GM04504 (cell line): ENCODE results near the gene NDUFAF3.
A peak's percentile ranks its signal among the peaks of the same experiment; 100 is the strongest.
"Not testable (repeated sequence)": the region's sequence is repeated elsewhere in the genome, so short reads cannot be mapped to it uniquely, and the experiment has no call there.

Source experiments
- DNase-seq: peaks from one replicate; pipeline ENCODE4 v3.0.0-alpha.2; 2012; ENCODE audit warnings: low read depth

The NDUFAF3 gene

GRCh38 chr3:49001155-49001554 lies 20.8 kb upstream of the NDUFAF3 start:
- no peak for DNase-seq

DNA sequence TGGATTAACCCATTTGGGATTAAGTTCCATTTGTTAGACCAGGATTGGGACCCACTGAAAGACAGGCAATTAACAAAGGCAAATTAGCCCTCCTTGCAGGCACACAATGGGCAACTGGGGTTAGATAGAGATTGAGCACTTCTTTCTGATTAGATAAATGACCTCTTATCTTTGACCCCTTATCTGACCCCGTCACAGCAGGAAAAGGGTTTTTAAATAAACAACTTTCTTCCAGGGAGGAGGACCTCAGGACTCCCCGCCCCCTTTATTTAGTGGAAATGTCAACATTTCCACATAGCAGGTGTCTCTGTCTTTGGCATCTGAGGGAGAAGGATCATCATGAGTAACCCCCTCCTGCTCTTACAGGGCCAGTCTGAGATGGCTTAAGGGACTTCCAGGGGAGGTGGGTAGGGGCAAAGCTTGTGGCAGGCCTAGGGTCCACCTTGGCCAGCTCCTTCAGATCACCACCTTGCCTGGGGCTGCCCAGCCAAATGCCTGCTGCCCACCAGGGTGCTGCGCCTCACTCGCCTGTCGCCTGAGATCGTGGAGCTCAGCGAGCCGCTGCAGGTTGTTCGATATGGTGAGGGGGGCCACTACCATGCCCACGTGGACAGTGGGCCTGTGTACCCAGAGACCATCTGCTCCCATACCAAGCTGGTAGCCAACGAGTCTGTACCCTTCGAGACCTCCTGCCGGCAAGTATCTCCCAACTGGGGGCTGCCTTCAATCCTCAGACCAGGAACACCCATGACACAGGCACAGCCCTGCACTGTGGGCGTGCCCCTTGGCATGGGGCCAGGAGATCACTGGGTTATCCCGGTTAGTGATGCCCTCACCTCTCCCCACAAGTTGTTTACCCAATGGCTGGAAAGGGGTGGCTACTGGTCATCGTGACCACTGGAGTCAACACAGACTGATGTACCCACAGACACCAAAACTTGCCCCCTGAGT lies 17.3 kb upstream of the NDUFAF3 start:
- no peak for DNase-seq

GRCh38 chr3:49005303-49005680 lies 16.6 kb upstream of the NDUFAF3 start:
- no peak for DNase-seq

GRCh38 chr3:49005998-49006397 lies 15.9 kb upstream of the NDUFAF3 start:
- no peak for DNase-seq

- no peak for DNase-seq
Measured at GRCh38 chr3:49006408-49007067, 15.4 kb upstream of the NDUFAF3 start.

GRCh38 chr3:49007068-49007770 lies 14.7 kb upstream of the NDUFAF3 start, which contains the start of gene WDR6:
Gene WDR6, plus strand, starts transcription at chr3:49007391. Its CDS starts 41 bp downstream, at chr3:49007432.
- DNase-seq = peak; percentile 94

GRCh38 chr3:49007771-49008528 lies 14.0 kb upstream of the NDUFAF3 start:
- DNase-seq = peak; percentile 83

- DNase-seq = not testable (repeated sequence)
Measured at GRCh38 chr3:49008627-49009026, 13.3 kb upstream of the NDUFAF3 start.

DNA sequence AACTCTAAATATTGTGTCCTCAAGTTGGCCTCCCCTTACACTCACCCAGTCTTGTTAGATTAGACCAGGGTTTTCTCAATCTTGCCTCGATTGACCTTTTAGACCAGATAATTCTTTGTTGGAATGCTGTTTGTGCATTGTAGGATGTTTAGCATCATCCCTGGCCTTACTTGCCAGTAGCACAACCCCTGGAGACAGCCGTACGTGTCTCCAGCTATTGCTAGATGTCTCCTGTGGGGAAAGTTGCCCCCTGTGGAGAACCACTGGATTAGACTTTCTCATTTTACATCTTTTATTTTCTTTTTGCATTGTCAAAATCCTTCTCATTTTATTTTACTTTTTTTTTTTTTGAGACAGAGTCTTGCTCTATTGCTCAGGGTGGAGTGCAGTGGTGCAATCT lies 12.5 kb upstream of the NDUFAF3 start:
- DNase-seq = no peak

DNA sequence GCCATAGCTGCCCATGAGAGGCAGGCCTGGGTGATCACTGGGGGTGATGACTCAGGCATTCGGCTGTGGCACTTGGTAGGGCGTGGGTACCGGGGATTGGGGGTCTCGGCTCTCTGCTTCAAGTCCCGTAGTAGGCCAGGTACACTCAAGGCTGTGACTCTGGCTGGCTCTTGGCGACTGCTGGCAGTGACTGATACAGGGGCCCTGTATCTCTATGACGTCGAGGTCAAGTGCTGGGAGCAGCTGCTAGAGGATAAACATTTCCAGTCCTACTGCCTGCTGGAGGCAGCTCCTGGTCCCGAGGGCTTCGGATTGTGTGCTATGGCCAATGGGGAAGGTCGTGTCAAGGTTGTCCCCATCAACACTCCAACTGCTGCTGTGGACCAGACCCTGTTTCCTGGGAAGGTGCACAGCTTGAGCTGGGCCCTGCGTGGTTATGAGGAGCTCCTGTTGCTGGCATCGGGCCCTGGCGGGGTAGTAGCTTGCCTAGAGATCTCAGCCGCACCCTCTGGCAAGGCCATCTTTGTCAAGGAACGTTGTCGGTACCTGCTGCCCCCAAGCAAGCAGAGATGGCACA lies 9.4 kb upstream of the NDUFAF3 start:
- no peak for DNase-seq

DNA sequence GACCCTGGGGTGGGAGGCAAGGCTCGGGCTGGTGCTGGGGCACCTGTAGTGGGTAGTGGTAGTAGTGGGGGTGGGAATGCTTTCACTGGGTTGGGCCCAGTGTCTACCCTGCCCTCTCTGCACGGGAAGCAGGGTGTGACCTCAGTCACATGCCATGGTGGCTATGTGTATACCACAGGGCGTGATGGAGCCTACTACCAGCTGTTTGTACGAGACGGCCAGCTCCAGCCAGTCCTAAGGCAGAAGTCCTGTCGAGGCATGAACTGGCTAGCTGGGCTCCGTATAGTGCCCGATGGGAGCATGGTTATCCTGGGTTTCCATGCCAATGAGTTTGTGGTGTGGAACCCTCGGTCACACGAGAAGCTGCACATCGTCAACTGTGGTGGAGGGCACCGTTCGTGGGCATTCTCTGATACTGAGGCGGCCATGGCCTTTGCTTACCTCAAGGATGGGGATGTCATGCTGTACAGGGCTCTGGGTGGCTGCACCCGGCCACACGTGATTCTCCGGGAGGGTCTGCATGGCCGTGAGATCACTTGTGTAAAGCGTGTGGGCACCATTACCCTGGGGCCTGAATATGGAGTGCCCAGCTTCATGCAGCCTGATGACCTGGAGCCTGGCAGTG lies 8.7 kb upstream of the NDUFAF3 start:
- no peak for DNase-seq

GRCh38 chr3:49013738-49014660 lies 7.9 kb upstream of the NDUFAF3 start:
- DNase-seq = no peak

DNA sequence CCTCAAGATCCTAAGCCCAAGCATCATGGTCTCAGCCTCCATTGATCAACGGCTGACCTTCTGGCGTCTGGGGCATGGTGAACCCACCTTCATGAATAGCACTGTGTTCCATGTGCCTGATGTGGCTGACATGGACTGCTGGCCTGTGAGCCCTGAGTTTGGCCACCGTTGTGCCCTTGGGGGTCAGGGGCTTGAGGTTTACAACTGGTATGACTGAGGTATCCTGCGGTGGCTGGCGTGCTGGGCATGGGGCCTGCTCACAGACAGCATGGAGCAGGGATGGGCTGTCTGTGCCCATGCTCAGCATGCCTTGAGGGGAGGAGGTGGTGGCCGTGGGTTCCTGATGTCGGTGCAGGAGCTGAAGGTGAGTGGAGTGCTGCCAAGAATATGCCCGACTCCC lies 6.8 kb upstream of the NDUFAF3 start:
- DNase-seq = no peak

- DNase-seq = no peak
Measured at GRCh38 chr3:49015765-49016164, 6.2 kb upstream of the NDUFAF3 start.

DNA sequence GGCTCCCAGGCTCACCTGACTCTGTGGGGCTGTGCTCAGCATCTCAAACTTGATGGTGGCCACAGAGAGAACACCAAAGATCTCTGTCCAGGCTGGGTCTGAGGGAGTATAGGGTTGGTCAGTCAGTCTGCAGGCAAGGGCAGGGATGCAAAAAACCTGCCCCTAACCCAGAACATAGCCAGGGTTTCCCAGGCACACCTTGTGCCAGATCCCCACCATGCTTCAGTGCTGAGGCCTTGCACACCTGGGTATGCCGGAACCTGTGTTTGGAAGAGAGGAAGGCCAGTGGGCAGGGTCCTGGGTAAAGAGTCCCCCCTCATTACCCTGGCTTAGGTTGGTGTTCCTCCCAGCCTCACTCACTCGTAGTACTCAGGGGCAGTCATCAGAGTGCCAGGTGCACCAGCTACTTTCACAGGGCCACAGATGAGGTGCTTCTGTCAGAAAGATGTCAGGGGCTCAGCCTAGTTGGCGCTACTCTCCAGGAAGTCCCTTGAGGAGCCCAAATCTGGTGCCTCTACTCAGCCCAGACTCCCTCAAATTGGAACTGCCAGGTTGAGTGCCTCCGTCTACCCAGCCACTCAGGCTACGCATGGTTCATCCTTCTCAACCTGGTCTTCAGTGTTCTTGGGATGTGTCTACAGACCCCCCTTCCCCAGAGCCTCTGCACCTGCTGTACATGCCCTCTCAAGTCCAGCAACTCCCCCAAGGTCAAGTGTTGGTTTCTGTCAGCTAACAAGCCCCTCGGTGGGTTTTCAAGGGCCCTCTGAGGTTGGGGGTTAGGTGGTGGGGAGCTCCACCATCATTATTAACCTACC lies 5.3 kb upstream of the NDUFAF3 start:
- DNase-seq = no peak

GRCh38 chr3:49017229-49017970 lies 4.5 kb upstream of the NDUFAF3 start:
- DNase-seq = no peak

DNA sequence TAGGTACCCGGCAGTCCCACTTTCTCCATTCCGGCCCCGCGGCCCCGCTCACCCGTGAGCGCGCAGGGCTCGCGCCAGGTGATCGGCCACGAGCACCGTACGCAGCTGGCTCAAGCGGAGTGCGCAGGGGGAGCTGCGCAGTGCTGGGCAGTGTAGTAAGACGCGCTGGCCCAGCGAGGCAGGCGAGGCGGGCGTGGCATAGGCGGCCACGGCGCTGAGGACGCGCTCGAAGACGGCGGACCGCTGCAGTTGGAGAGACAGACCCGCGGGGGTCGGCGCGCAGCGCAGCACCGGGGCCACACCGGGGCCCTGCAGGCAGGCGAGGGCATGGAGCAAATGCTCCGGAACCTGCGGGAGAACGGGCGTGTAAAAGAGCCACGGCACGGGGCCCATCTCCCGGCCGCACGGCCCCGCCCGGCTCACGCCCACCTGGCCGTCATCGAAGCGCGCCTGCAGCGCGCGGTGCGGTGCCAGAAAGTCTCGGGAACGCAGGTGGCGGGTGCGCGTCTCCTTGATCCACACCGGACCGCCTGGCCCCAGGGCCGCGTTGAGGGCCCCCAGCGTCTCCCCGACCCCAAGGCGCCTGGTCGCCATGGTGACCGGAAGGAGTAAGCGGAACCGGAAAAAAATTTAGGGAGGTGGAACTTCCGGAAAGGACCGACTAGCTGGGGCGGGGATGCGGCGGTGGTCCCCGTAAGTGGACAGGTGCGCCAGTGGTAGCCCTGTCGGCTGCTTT lies 3.8 kb upstream of the NDUFAF3 start, which contains the start of gene DALRD3:
DALRD3 (minus strand) TSS at position 610 of the 736 bp plus-strand sequence; CDS start at position 594, 16 bp downstream.
- no peak for DNase-seq

DNA sequence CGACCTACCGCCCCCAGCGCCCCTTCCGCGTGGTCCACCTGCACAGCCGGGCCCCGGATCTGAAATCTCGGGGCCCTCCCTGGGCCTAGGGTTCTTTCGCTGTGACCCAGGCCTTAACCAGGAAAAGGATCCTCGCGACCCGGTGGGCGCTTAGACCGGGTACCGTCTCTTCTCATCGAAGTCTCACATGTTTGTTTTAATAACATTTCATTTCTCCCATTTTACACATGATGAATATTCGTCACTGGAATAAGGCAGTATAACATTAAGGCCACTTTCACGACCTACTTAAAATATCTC lies 3.3 kb upstream of the NDUFAF3 start:
- no peak for DNase-seq
